GM12878 (cell line): ENCODE data around the gene PRR23B. TPM values are rescaled to one million over a fixed set of nuclear protein-coding genes. Genes with fewer than 3 reads are reported as not detected.

Experiments used
- ATAC-seq: fragments of 200-7000 bp; cut with Tn5 transposase; 3 replicates; pipeline ENCODE4 v1.9.1; 2020; ENCODE audit warnings: mild to moderate bottlenecking, moderate library complexity
- BruUV-seq: library from RNA; stranded (reverse); fragments of 400-500 nt; replicated peaks from 2 replicates; lab custom pipeline; 2021; lab: Mats Ljungman, UMichigan
- CTCF ChIA-PET: fragments of 300-600 bp; sonication (Branson Sonifier 250); formaldehyde crosslinking; extraction: SDS; loops from one replicate; lab custom pipeline; 2021; ENCODE audit warnings: inconsistent platforms; lab: Yijun Ruan, JAX
- POLR2A ChIA-PET: fragments of 350-600 bp; formaldehyde crosslinking; extraction: SDS; loops from one replicate; lab custom pipeline; 2021; ENCODE audit warnings: inconsistent platforms; lab: Charles Lee
- RAD21 ChIA-PET: fragments of 300-600 bp; sonication (Branson Sonifier 250); formaldehyde crosslinking; loops from one replicate; lab custom pipeline; 2023; ENCODE audit warnings: antibody characterized with exemption; ENCODE audit not compliant: unreplicated experiment; lab: Charles Lee
- SMC1A ChIA-PET: fragments of 300-600 bp; sonication (Branson Sonifier 250); formaldehyde crosslinking; loops from one replicate; lab custom pipeline; 2023; ENCODE audit not compliant: unreplicated experiment, uncharacterized antibody; lab: Charles Lee
- DNase-seq: peaks from one replicate; pipeline ENCODE4 v3.0.0-alpha.2; 2011; ENCODE audit warnings: low read depth, low spot score
- FAIRE-seq: peaks from 3 replicates; lab custom pipeline; 2011; peaks lifted over from hg19 to GRCh38; lab: Jason Lieb, UNC
- H2AFZ ChIP-seq: 2 replicates; pipeline ENCODE4 v1.6.0; 2011; ENCODE audit warnings: low read depth, low read length, control low read depth; ENCODE audit not compliant: control insufficient read depth
- H3K27ac ChIP-seq: 2 replicates; pipeline ENCODE4 v1.5.1; 2011; ENCODE audit warnings: control low read depth; ENCODE audit not compliant: control insufficient read depth, insufficient read depth
- H3K27me3 ChIP-seq, 2 experiments: replicated peaks in 1 of 2; 2 replicates each; pipeline versions ENCODE4 v1.6.0 to v1.6.1; 2011; ENCODE audit warnings: low read length in 1 of 2; ENCODE audit not compliant: control insufficient read depth in 2 of 2, insufficient read depth in 2 of 2
- H3K36me3 ChIP-seq, 2 experiments: 2 replicates each; pipeline ENCODE4 v1.5.1; 2011; ENCODE audit warnings: low read length in 1 of 2; ENCODE audit not compliant: control insufficient read depth in 2 of 2, insufficient read depth in 2 of 2
- H3K4me1 ChIP-seq: 2 replicates; pipeline ENCODE4 v1.6.1; 2011; ENCODE audit warnings: mild to moderate bottlenecking, low read length, moderate library complexity, mixed read lengths; ENCODE audit not compliant: control insufficient read depth, insufficient read depth
- H3K4me2 ChIP-seq: 2 replicates; pipeline ENCODE4 v1.6.0; 2011; ENCODE audit warnings: control low read depth; ENCODE audit not compliant: control insufficient read depth, insufficient read depth
- H3K4me3 ChIP-seq: fragments of 200-600 bp; sonication (generic); 2 replicates; pipeline ENCODE4 v1.5.1; 2016
- H3K79me2 ChIP-seq: 2 replicates; pipeline ENCODE4 v1.6.0; 2011; ENCODE audit warnings: low read length; ENCODE audit not compliant: control insufficient read depth, insufficient read depth
- H3K9ac ChIP-seq: 2 replicates; pipeline ENCODE4 v1.8.0; 2011; ENCODE audit warnings: low read length, control low read depth, mixed read lengths; ENCODE audit not compliant: control insufficient read depth, insufficient read depth
- H3K9me3 ChIP-seq: replicated peaks from 3 replicates; pipeline ENCODE4 v1.5.1; 2011; ENCODE audit warnings: mild to moderate bottlenecking, low read length; ENCODE audit not compliant: control insufficient read depth, insufficient read depth
- H4K20me1 ChIP-seq: 2 replicates; pipeline ENCODE4 v1.6.0; 2011; ENCODE audit not compliant: control insufficient read depth, insufficient read depth
- ATF2 ChIP-seq: IDR thresholded peaks from 2 replicates; pipeline ENCODE4 v1.6.1; 2012; ENCODE audit warnings: low read length, inconsistent platforms
- CREB1 ChIP-seq: IDR thresholded peaks from 2 replicates; pipeline ENCODE4 v1.6.1; 2012; ENCODE audit warnings: low read depth, mild to moderate bottlenecking, inconsistent platforms
- EZH2 ChIP-seq: IDR thresholded peaks from 2 replicates; pipeline ENCODE4 v1.6.1; 2012; ENCODE audit warnings: low read depth, mild to moderate bottlenecking, control low read depth, inconsistent platforms, low read length, borderline replicate concordance; ENCODE audit not compliant: control insufficient read depth
- KAT2A ChIP-seq: conservative IDR thresholded peaks from 2 replicates; pipeline ENCODE4 v1.6.1; 2011; ENCODE audit warnings: low read depth, low read length; ENCODE audit not compliant: control insufficient read depth
- RELB ChIP-seq: fragments of 450-650 bp; IDR thresholded peaks from 2 replicates; pipeline ENCODE4 v1.6.1; 2017; ENCODE audit warnings: low read depth, mild to moderate bottlenecking, moderate library complexity
- RFX5 ChIP-seq: IDR thresholded peaks from 2 replicates; pipeline ENCODE4 v1.6.1; 2011; ENCODE audit warnings: low read depth, low read length, improper control_type of control experiment
- RUNX3 ChIP-seq: IDR thresholded peaks from 2 replicates; pipeline ENCODE4 v1.6.1; 2012; ENCODE audit warnings: low read length, inconsistent platforms
- TARDBP ChIP-seq: IDR thresholded peaks from 2 replicates; pipeline ENCODE4 v1.6.1; 2016; ENCODE audit warnings: borderline replicate concordance
- TCF7 ChIP-seq: IDR thresholded peaks from 2 replicates; pipeline ENCODE4 v1.6.1; 2014; ENCODE audit warnings: antibody characterized with exemption, borderline replicate concordance
- WGBS: methylation state at CpG from one replicate; pipeline ENCODE4 v1.1.6; 2016; ENCODE audit warnings: low lambda C conversion rate; ENCODE audit not compliant: insufficient replicate concordance, insufficient coverage; ENCODE audit errors: missing lambda C conversion rate; 5-methylcytosine and 5-hydroxymethylcytosine counted together
- in situ Hi-C: fragments of 300-500 bp; cut with MboI; formaldehyde crosslinking; loops from 9 replicates; pipeline ENCODE4 v1.14.3; 2018; ENCODE audit warnings: mixed read lengths
- intact Hi-C: fragments of 100-400 bp; cut with micrococcal nuclease; formaldehyde crosslinking; loops from one replicate; pipeline ENCODE4 v1.14.2; 2022; ENCODE audit not compliant: unreplicated experiment
- polyA plus RNA-seq, 11 experiments: library from polyadenylated mRNA; depleted of rRNA in 4 of 11; unstranded in 6 of 11; stranded (reverse) in 5 of 11; fragments of >200 nt; fragmentation: Nextera tagmentation in 4 of 11; fragmentation: Illumina TruSeq in 1 of 11; extraction: Ambion mirVana in 4 of 11; extraction: Trizol in 1 of 11; gene quantifications; 1 replicate in 1 of 11; 2 replicates in 10 of 11; pipeline versions ENCODE4 v1.2.1 to v1.2.3, GENCODE V29; 2011 to 2016; ENCODE audit warnings: inconsistent platforms in 2 of 11, missing spikeins in 2 of 11, low read depth in 1 of 11
- total RNA-seq, 4 experiments: library from RNA; depleted of rRNA in 3 of 4; stranded (reverse); fragments of >200 nt in 3 of 4; fragmentation: Illumina TruSeq in 1 of 4; extraction: Trizol in 1 of 4; gene quantifications; 2 replicates each; pipeline versions ENCODE4 v1.2.1 to v1.2.3, GENCODE V29; 2013 to 2021

PRR23B gene
- total and polyA plus RNA-seq, 10 of the 15 experiments (the other 5 are each of a cell fraction or from before 2014, with no cell fraction given): not detected

GRCh38 chr3:139037478-139037877, 16.8 kb upstream of the PRR23B start:
- no peak for ATAC-seq

DNA sequence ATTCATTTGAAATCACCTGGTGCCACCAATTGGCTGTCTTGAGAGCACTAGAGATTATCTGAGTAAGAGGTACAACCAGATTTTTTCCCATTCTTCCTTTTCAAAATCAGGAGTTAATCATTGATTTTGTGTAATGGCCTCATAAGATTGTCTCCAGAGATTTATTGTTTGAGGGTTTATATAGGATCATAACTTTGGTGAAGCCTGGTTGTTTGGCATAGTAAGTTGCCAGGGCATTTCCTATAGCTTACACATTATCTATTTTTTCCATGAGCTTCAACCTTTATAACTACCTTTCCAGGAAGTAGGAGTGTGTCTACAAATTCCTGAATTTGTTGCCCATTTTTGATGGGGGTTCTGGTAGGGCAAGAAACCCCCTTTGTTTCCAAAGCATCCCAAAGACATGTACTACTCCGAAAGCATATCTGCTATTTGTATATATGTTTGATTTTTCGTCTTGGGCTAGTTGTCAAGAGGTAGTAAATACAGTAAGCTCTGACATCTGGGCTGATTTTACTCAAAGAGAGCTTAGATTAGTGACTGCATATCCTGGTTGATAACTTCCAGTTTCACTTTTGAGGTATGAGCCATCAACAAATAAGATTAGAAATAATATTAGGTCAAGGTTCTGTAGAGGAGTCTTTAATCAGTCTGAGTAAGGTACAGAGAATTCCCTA, 11.7 kb upstream of the PRR23B start:
- ChIA-PET RAD21 (no interaction called here), SMC1A (interaction anchor here (0.8 to 1.0 kb wide), 2 partner anchors 14 to 30 kb away, joined by 3 read pairs; no protein-coding TSS in a partner anchor), CTCF (interaction anchor here (0.7 to 1.2 kb wide), 3 partner anchors 14 to 117 kb away, joined by 3 read pairs; no protein-coding TSS in a partner anchor), POLR2A (interaction anchor here (0.6 kb wide), 1 partner anchor 666 kb away, joined by 3 read pairs; no protein-coding TSS in a partner anchor)
- FAIRE-seq (no peak), ATAC-seq (no peak), DNase-seq (no peak)
- no peaks in the 10 kb centered on the region for H3K27me3 ChIP-seq
- no peak overlapping the region for H2AFZ ChIP-seq
- no peak for TF ChIP-seq TARDBP
- TF ChIP-seq RELB: no peak
- TF ChIP-seq TCF7: no peak
- TF ChIP-seq ATF2: no peak
- no peak for TF ChIP-seq CREB1
- TF ChIP-seq EZH2: no peak
- no peak for TF ChIP-seq KAT2A
- TF ChIP-seq RFX5: no peak
- intact Hi-C loops (no loop called here), in situ Hi-C loops (no loop called here)
- 0% methylated on average over 2 of the region's 2 CpGs for WGBS
- no peaks in the 10 kb centered on the region for H4K20me1 ChIP-seq
- H3K4me3 ChIP-seq: no peak overlapping the region
- no peaks in the 10 kb centered on the region for H3K9me3 ChIP-seq
- H3K4me2 ChIP-seq: no peak overlapping the region
- no peak overlapping the region for H3K27ac ChIP-seq
- no peaks in the 10 kb centered on the region for H3K4me1 ChIP-seq
- no peaks in the 10 kb centered on the region for H3K79me2 ChIP-seq
- no TSS peak for BruUV-seq
- H3K36me3 ChIP-seq: no peaks in the 10 kb centered on the region
- H3K9ac ChIP-seq: no peak overlapping the region

More at GRCh38 chr3:139037478-139037877, 16.8 kb upstream of the PRR23B start:
- H2AFZ ChIP-seq: no peak overlapping the region
- ChIA-PET RAD21 (no interaction called here), CTCF (no interaction called here), POLR2A (no interaction called here)
- H3K9ac ChIP-seq: no peak overlapping the region
- DNase-seq (no peak), FAIRE-seq (no peak)
- H3K27ac ChIP-seq: no peak overlapping the region
- no peaks in the 10 kb centered on the region for H3K9me3 ChIP-seq
- no peak overlapping the region for H3K4me2 ChIP-seq
- H4K20me1 ChIP-seq: no peaks in the 10 kb centered on the region
- no TSS peak for BruUV-seq
- no peaks in the 10 kb centered on the region for H3K79me2 ChIP-seq
- no peak for TF ChIP-seq RUNX3
- TF ChIP-seq, all 136 proteins: peak for 0
- intact Hi-C loops (no loop called here), in situ Hi-C loops (no loop called here)
- Histone ChIP-seq H3K27me3 (no peaks in the 10 kb centered on the region), H3K4me3 (no peak overlapping the region), H3K36me3 (no peaks in the 10 kb centered on the region), H3K4me1 (no peaks in the 10 kb centered on the region)
- SMC1A ChIA-PET: no interaction called here
- 28% methylated on average over 6 of the region's 6 CpGs for WGBS
